ENCODE results near the gene PPP1R27.

Gene PPP1R27
- total RNA-seq, result 0 to 0.06 reads per million in 2 experiments

GRCh38 chr17:81834831-81835267, at the start of gene PPP1R27:
TSS of gene PPP1R27 (minus strand) at chr17:81835050. CDS start at chr17:81834953, 97 bp downstream.
- no peak for DNase-seq (ENCODE audit: low read depth)

GRCh38 chr17:81884520-81884919, 49.7 kb upstream of the PPP1R27 start:
- DNase-seq (ENCODE audit: low read depth), result no peak

- no peak for DNase-seq (ENCODE audit: low read depth)
These were observed 44.3 kb upstream of the PPP1R27 start for GRCh38 chr17:81879121-81879520.

GRCh38 chr17:81878294-81878693, 43.4 kb upstream of the PPP1R27 start:
- DNase-seq (ENCODE audit: low read depth), result no peak

GRCh38 chr17:81877569-81877968, 42.7 kb upstream of the PPP1R27 start:
- no peak for DNase-seq (ENCODE audit: low read depth)

- peak; percentile 93 for DNase-seq (ENCODE audit: low read depth)
These were observed 36.8 kb upstream of the PPP1R27 start for GRCh38 chr17:81871387-81872230.

GRCh38 chr17:81870981-81871386, 36.1 kb upstream of the PPP1R27 start, which contains the start of gene ARHGDIA:
TSS of gene ARHGDIA (minus strand) at chr17:81871337. CDS start at chr17:81869930, 1,407 bp downstream.
- no peak for DNase-seq (ENCODE audit: low read depth)

GRCh38 chr17:81870131-81870980, 35.5 kb upstream of the PPP1R27 start:
- no peak for DNase-seq (ENCODE audit: low read depth)

GRCh38 chr17:81869221-81870130, 34.6 kb upstream of the PPP1R27 start:
- DNase-seq (ENCODE audit: low read depth), result no peak

- no peak for DNase-seq (ENCODE audit: low read depth)
These were observed 33.9 kb upstream of the PPP1R27 start for GRCh38 chr17:81868674-81869220.

GRCh38 chr17:81867991-81868673, 33.3 kb upstream of the PPP1R27 start:
- no peak for DNase-seq (ENCODE audit: low read depth)

GRCh38 chr17:81867170-81867990, 32.5 kb upstream of the PPP1R27 start:
- no peak for DNase-seq (ENCODE audit: low read depth)

- DNase-seq (ENCODE audit: low read depth), result no peak
These were observed 31.8 kb upstream of the PPP1R27 start for GRCh38 chr17:81866440-81867169.

- DNase-seq (ENCODE audit: low read depth), result no peak
These were observed 31.0 kb upstream of the PPP1R27 start for GRCh38 chr17:81865733-81866439.

- no peak for DNase-seq (ENCODE audit: low read depth)
These were observed 30.5 kb upstream of the PPP1R27 start for GRCh38 chr17:81865358-81865732.

- no peak for DNase-seq (ENCODE audit: low read depth)
These were observed 29.3 kb upstream of the PPP1R27 start for GRCh38 chr17:81863833-81864768.

- no peak for DNase-seq (ENCODE audit: low read depth)
These were observed 28.3 kb upstream of the PPP1R27 start for GRCh38 chr17:81863123-81863675.

Data from T follicular helper cell (primary cell).